ENCODE results near the gene ZNF439. TPM values are rescaled to one million over a fixed set of nuclear protein-coding genes. Genes with fewer than 3 reads are reported as not detected.

Gene ZNF439
- total and polyA plus RNA-seq, 2 of the 13 experiments (the other 11 are each of a cell fraction or from before 2014, with no cell fraction given) = 2.9 to 4.9 TPM

DNA sequence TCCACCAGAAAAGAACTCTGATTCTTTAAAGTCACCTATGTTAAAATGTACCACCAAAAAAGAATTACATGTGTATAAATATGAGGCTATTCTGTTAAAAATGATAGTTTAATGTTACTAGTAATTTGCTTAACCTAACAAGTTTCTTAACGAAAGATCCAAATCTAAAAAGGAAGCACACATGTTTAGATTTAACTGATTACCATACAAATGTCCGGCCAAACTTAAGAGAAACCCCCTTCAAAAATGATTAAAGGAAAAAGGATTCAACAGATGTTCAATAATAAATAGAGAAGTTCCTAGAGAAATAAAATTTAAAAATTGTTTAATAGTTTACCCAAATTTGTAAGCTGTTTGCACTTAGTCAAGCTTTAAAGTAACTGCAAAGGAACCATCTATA, 34.1 kb downstream of the ZNF439 start (continued):
- TF ChIP-seq MTA1 (CRISPR knock-in tag; IDR thresholded peaks at IDR 0.05; ENCODE audit: borderline replicate concordance) = no peak

DNA sequence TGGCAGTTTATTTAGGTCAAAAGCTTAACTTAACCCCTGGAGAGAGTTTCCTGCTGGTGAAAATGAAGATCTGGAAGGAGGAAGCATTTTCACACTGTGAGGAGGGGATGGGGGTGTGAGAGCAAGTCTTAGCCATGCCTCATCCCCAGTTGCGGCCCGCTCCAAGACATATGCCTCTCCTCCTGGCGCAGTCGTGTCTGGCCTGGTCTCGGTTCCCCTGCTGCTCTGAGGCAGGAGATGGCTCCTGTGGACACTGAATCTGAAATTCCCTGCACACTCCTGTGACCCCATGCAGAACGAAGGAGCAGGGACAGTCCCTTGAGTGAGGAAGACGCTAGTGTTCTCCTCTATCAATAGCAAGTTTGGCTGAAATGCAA, 38.7 kb downstream of the ZNF439 start:
- peak; percentile 51 for ATAC-seq
- in situ Hi-C loops (cut with HindIII; ENCODE audit: extremely low pct_ligation_motif_present, low pct_unique_long_range_greater_than_20kb) = loop anchor here (5.0 kb wide), 1 partner anchor 100 kb away; no protein-coding TSS in a partner anchor
- Histone ChIP-seq H3K79me2 (ENCODE audit: insufficient read depth, low read length) (peaks cover 30% of the 10 kb centered on the region), H3K27me3 (ENCODE audit: control insufficient read depth in 1 of 2, insufficient read depth in 2 of 2, low read length in 2 of 2) (no peaks in the 10 kb centered on the region; a peak in 1 of 5 replicates), H3K27ac (ENCODE audit: extremely low read length, insufficient read depth, low read length) (peak overlapping the region; percentile 94), H3K4me1 (ENCODE audit: insufficient read depth, low read length) (peaks cover 44% of the 10 kb centered on the region), H4K20me1 (ENCODE audit: insufficient read depth, low read length) (no peaks in the 10 kb centered on the region), H3K9me3 (ENCODE audit: low read length) (no peaks in the 10 kb centered on the region), H3K36me3 (replicated peaks in 1 of 2; ENCODE audit: control insufficient read depth in 1 of 2, insufficient read depth in 2 of 2, low read length in 2 of 2) (no peaks in the 10 kb centered on the region; a peak in 1 of 5 replicates), H3K4me3 (replicated peaks in 1 of 3; ENCODE audit: insufficient read depth in 1 of 3, low read depth in 2 of 3, low read length in 3 of 3) (peak overlapping the region; percentile 42 to 77 (median 49); a peak in 5 of 6 replicates), H3K4me2 (ENCODE audit: low read depth, low read length) (peak overlapping the region; percentile 86), H2AFZ (ENCODE audit: low read length) (peak overlapping the region; percentile 66), H3K9ac (ENCODE audit: insufficient read depth, low read depth, low read length) (peak overlapping the region; percentile 65)
- ChIA-PET CTCF (ENCODE audit: low intra/inter-chr PET ratio, low total read pairs) (no interaction called here), POLR2A (interaction anchor here (0.9 to 3.0 kb wide), 12 partner anchors 34 to 276 kb away, joined by 3 to 30 read pairs (median 3); partner anchors contain the start of genes ZNF136, ZNF20, ZNF433 and ZNF440)
- intact Hi-C loops (cut with micrococcal nuclease; ENCODE audit: unreplicated experiment) = loop anchor here (5.0 kb wide), 1 partner anchor 35 kb away; no protein-coding TSS in a partner anchor
- BruUV-seq (replicated peaks) = no TSS peak
- WGBS (ENCODE audit: low lambda C conversion rate) = 16% methylated on average over 5 of the region's 7 CpGs
- FAIRE-seq = no peak
- TF ChIP-seq BORCS8-MEF2B (CRISPR knock-in tag; IDR thresholded peaks at IDR 0.05) (no peak), ZNF878 (CRISPR knock-in tag; IDR thresholded peaks at IDR 0.05) (0 out of 2 replicates have a peak, but pooled peaks have one; percentile 21), TMF1 (CRISPR knock-in tag; IDR thresholded peaks at IDR 0.05; ENCODE audit: low read depth) (peak; percentile 64; the same call in 1 of the 2 replicates), ZNF234 (CRISPR knock-in tag; conservative IDR thresholded peaks at IDR 0.05) (no peak)
- TF ChIP-seq, protein P1, sequence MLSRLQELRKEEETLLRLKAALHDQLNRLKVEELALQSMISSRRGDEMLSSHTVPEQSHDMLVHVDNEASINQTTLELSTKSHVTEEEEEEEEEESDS (CRISPR knock-in tag; IDR thresholded peaks at IDR 0.05; ENCODE audit: borderline replicate concordance) = 0 out of 2 replicates have a peak, but pooled peaks have one; percentile 1
- DNase-seq (ENCODE audit: low spot score) = no peak
